Measurements from ENCODE around the gene C9orf43.

GRCh38 chr9:113471566-113471965, 61.0 kb downstream of the C9orf43 start:
- TF ChIP-seq POLR2A (IDR thresholded peaks at IDR 0.05) (no peak), CTCF (IDR thresholded peaks at IDR 0.05) (no peak)
